Thoracic aorta (tissue), 2 donors: ENCODE measurements around the gene GRK3. TPM values are rescaled to one million over a fixed set of nuclear protein-coding genes. Genes with fewer than 3 reads are reported as not detected.

ENCODE experiments used
- ATAC-seq: fragments of 150-250 bp; one replicate; pipeline ENCODE4 v1.8.0; 2017; ENCODE audit warnings: low read depth; ENCODE audit not compliant: insufficient number of reproducible peaks, low FRiP score
- DNase-seq: peaks from one replicate; pipeline ENCODE4 v3.0.0-alpha.2; 2020; ENCODE audit warnings: low spot score
- H3K27ac ChIP-seq, 2 donors: fragments of 200-600 bp; sonication (generic); 1 replicate in 1 of 2; 2 replicates in 1 of 2; pipeline ENCODE4 v1.5.1; 2016; ENCODE audit warnings: mild to moderate bottlenecking in 2 of 2, moderate library complexity in 2 of 2
- H3K27me3 ChIP-seq: fragments of 200-600 bp; sonication (generic); replicated peaks from 2 replicates; pipeline ENCODE4 v1.6.0; 2016; ENCODE audit warnings: mild to moderate bottlenecking; ENCODE audit not compliant: insufficient read depth
- H3K36me3 ChIP-seq: fragments of 200-600 bp; sonication (generic); one replicate; pipeline ENCODE4 v1.5.1; 2016
- H3K4me1 ChIP-seq, 2 donors: fragments of 200-600 bp; sonication (generic); 1 replicate in 1 of 2; 2 replicates in 1 of 2; pipeline versions ENCODE4 v1.5.1 to v1.6.0; 2016; ENCODE audit warnings: low read depth in 2 of 2, mild to moderate bottlenecking in 1 of 2; ENCODE audit not compliant: control insufficient read depth in 1 of 2
- H3K4me3 ChIP-seq: fragments of 200-600 bp; sonication (generic); 2 replicates; pipeline ENCODE4 v1.5.1; 2016; ENCODE audit warnings: mild to moderate bottlenecking
- H3K9me3 ChIP-seq: fragments of 200-600 bp; sonication (generic); 2 replicates; pipeline ENCODE4 v1.5.1; 2016
- total RNA-seq, 2 donors: library from RNA; depleted of rRNA; stranded (reverse); fragments of >200 nt; gene quantifications; one replicate each; pipeline versions ENCODE4 v1.1.0 to v1.2.3, GENCODE V29; 2016
- TF ChIP-seq, protein P1 (sequence below): fragments of 200-600 bp; sonication (generic); IDR thresholded peaks from one replicate; pipeline ENCODE4 v1.5.1; 2019; ENCODE audit warnings: antibody characterized with exemption

Gene GRK3
- total RNA-seq, 2 donors from 2014 or later, result 4.4 to 4.6 TPM

DNA sequence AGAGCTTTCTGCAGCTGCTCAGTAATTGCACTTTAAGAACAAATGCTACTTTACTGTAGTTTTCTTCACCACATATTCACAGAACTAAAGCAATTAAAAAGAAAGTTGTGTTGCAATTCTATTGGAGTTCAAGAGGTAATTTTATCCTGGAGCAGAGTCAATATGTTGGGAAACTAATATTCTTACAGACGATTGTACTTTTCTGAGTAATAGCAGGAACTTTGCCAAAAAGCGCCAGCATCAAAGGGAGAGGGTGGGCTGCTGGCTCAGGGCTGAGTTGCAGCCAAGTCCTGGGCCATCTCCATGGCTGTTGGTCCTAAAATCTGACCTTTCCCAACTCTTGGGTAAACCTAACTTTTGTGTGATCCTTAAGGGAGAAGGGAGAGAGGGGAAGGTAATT, 104.0 kb downstream of the GRK3 start:
- H3K27ac ChIP-seq, result no peak overlapping the region
- H3K9me3 ChIP-seq, result no peaks in the 10 kb centered on the region
- H3K27me3 ChIP-seq, result no peaks in the 10 kb centered on the region
- H3K4me1 ChIP-seq, result no peaks in the 10 kb centered on the region
- no peaks in the 10 kb centered on the region for H3K36me3 ChIP-seq
- H3K4me3 ChIP-seq, result no peak overlapping the region
- TF ChIP-seq, protein P1, sequence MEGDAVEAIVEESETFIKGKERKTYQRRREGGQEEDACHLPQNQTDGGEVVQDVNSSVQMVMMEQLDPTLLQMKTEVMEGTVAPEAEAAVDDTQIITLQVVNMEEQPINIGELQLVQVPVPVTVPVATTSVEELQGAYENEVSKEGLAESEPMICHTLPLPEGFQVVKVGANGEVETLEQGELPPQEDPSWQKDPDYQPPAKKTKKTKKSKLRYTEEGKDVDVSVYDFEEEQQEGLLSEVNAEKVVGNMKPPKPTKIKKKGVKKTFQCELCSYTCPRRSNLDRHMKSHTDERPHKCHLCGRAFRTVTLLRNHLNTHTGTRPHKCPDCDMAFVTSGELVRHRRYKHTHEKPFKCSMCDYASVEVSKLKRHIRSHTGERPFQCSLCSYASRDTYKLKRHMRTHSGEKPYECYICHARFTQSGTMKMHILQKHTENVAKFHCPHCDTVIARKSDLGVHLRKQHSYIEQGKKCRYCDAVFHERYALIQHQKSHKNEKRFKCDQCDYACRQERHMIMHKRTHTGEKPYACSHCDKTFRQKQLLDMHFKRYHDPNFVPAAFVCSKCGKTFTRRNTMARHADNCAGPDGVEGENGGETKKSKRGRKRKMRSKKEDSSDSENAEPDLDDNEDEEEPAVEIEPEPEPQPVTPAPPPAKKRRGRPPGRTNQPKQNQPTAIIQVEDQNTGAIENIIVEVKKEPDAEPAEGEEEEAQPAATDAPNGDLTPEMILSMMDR, result no peak
- ATAC-seq (no peak), DNase-seq (no peak)

DNA sequence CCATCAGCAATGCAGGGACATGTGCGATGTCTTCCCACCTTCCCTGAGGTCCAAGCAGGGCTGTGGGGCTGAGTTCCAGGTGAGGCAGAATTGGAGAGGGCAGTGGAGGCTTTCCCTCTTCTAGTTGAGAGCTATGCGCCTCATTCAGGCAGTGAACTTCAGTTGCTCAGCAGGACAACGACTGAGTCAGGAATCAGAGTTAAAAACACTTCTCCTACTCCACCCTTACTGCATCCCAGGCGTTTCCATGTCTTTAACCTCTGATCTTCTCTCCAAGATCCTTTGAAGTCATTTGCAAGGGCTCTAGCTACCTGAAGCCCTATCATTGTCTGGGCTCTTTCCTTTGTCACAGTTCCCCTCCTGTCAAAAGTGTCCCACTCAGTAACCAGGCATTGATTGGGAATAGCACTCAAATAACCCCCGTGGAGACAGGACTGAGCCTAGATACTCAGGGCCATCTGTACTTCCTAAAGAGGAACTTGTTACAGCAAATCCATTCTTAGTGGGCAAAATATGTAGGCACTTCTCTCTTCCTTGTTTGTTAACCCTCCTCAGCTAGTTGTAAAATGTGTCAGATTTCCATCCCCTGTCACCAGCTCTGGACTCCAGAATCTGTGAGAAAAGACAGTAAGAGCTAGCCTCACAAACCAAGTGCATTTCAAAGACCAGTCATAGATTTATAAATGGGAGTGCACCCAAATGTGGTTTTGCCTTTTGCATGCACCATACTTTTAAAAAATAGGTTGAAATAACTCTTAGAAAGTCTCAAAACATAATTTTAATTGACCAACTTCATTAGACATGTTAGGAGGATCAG, 105.0 kb downstream of the GRK3 start:
- H3K4me3 ChIP-seq, result no peak overlapping the region
- no peak overlapping the region for H3K27ac ChIP-seq
- no peaks in the 10 kb centered on the region for H3K9me3 ChIP-seq
- DNase-seq (no peak), ATAC-seq (no peak)
- TF ChIP-seq, protein P1, result no peak
- no peaks in the 10 kb centered on the region for H3K4me1 ChIP-seq
- H3K36me3 ChIP-seq, result no peaks in the 10 kb centered on the region
- H3K27me3 ChIP-seq, result no peaks in the 10 kb centered on the region

DNA sequence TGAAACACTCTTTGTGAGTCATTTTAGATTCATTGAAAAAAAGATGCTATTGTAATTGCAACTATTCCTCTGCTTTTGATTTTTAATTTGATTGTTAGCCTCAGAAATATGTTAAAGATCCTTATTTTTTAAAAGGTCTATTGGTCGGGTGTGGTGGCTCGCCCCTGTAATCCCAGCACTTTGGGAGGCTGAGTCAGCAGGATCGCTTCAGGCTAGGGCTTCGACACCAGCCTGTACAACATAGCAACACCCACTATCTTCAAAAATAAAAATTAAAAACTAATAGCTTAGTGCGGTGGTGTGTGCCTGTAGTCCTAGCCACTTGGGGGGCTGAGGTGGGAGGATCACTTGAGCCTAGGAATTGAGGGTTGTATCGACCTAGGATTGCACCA, 105.6 kb downstream of the GRK3 start:
- TF ChIP-seq, protein P1, result no peak
- no peak for ATAC-seq
- H3K27ac ChIP-seq, result no peak overlapping the region
- H3K36me3 ChIP-seq, result no peaks in the 10 kb centered on the region
- DNase-seq, result no peak
- H3K9me3 ChIP-seq, result no peaks in the 10 kb centered on the region
- H3K4me3 ChIP-seq, result no peak overlapping the region
- H3K27me3 ChIP-seq, result no peaks in the 10 kb centered on the region
- H3K4me1 ChIP-seq, result no peaks in the 10 kb centered on the region

DNA sequence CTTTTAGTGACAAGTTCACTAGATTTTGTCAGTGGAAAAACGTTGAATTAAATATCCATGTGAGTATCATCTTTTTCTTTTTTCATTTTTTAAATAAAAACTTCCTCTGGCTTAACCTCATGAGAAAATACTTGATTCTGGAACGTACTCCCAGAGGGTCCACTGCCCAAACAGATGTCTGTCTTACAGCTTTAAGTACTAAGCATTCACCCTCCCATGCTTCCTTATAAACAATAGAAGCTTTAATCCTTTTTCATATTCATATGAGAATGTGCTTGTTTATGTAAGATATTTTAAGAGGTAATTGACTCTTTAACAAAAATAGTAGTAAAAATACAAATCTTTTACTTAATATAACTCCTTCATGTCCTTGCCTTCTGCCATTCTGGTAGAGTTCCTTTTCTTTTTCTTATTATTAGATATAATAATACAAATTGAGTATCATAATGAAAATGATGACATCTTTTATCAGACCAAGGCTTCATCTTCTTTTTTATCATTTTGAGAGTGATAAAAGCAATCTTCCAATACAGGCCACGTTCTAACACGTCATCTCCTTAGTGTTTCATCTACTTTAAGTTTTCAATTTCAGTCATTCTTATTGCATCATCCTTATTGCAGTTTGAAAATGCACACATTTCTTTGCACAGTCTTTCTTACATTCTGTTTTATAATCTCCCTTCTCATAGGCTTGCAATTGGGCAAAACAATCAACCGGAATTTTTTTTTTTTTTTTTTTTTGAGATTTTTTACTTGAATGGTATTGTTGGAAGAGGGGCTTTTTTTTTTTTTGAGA, 108.0 kb downstream of the GRK3 start:
- no peaks in the 10 kb centered on the region for H3K9me3 ChIP-seq
- TF ChIP-seq, protein P1, result no peak
- ATAC-seq (no peak), DNase-seq (no peak)
- no peaks in the 10 kb centered on the region for H3K4me1 ChIP-seq
- no peak overlapping the region for H3K27ac ChIP-seq
- H3K4me3 ChIP-seq, result no peak overlapping the region
- H3K36me3 ChIP-seq, result no peaks in the 10 kb centered on the region
- no peaks in the 10 kb centered on the region for H3K27me3 ChIP-seq

DNA sequence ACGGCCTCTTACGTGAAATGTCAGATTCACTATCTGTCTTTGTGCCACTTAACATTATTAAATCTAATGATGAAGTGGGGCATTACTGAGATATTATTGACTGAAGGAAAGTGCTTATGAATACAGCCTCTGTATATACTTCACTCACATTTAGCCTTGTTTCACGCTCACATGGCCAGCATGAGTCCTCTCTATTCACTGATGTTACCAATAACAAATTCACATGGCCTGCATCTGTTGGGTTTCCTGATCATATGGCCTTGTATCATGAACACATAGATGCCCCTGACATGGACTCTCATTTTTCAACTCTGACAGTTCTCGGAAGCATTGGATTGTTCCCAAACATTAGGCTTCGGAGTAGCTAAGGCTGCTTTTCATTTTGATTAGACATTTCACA, 109.2 kb downstream of the GRK3 start:
- Histone ChIP-seq H3K9me3 (no peaks in the 10 kb centered on the region), H3K4me1 (no peaks in the 10 kb centered on the region), H3K36me3 (no peaks in the 10 kb centered on the region), H3K27ac (no peak overlapping the region), H3K4me3 (no peak overlapping the region), H3K27me3 (no peaks in the 10 kb centered on the region)
- ATAC-seq, result no peak
- TF ChIP-seq, protein P1, result no peak
- no peak for DNase-seq
